ENCODE measurements around the gene TENM3. TPM values are rescaled to one million over a fixed set of nuclear protein-coding genes. Genes with fewer than 3 reads are reported as not detected.

TENM3 gene
- total and polyA plus RNA-seq, 2 of the 8 experiments (the other 6 are each of a cell fraction or from before 2014, with no cell fraction given), result 36.9 to 69.3 TPM

GRCh38 chr4:182760551-182761043, 517.4 kb downstream of the TENM3 start:
- Histone ChIP-seq H4K20me1 (replicated peaks in 1 of 2; ENCODE audit: control insufficient read depth in 1 of 2, insufficient read depth in 2 of 2, low read length in 2 of 2) (no peaks in the 10 kb centered on the region), H3K23me2 (ENCODE audit: low read depth, low read length) (no peaks in the 10 kb centered on the region), H3K18ac (ENCODE audit: extremely low read depth, low read length) (no peak overlapping the region), H3K9ac (replicated peaks in 1 of 4; ENCODE audit: extremely low read depth in 1 of 4, low read depth in 3 of 4, low read length in 3 of 4) (no peak overlapping the region), H3K79me2 (ENCODE audit: control insufficient read depth in 1 of 2, insufficient read depth in 2 of 2, low read length in 2 of 2) (no peaks in the 10 kb centered on the region), H3K27ac (ENCODE audit: low read depth, low read length) (no peak overlapping the region), H2BK12ac (ENCODE audit: low read depth, low read length) (no peak overlapping the region), H3K36me3 (ENCODE audit: control insufficient read depth in 2 of 4, insufficient read depth in 4 of 4, low read length in 3 of 4) (peaks cover 0 to 5% (median 0%) of the 10 kb centered on the region in 4 experiments; a peak in 2 of 8 replicates), H3K14ac (ENCODE audit: insufficient read length) (no peak overlapping the region), H4K5ac (ENCODE audit: insufficient read length, low read depth, low read length) (no peak overlapping the region), H3K4me3 (ENCODE audit: extremely low read depth in 1 of 4, insufficient read depth in 2 of 4, low read depth in 3 of 4, low read length in 4 of 4) (no peak overlapping the region), H3K27me3 (replicated peaks in 1 of 4; ENCODE audit: control insufficient read depth in 3 of 4, extremely low read depth in 1 of 4, insufficient read depth in 3 of 4, low read length in 3 of 4) (no peaks in the 10 kb centered on the region), H4K8ac (ENCODE audit: extremely low read depth, insufficient read depth, low read length) (no peak overlapping the region), H2BK5ac (ENCODE audit: low read depth, low read length) (no peak overlapping the region), H3K79me1 (ENCODE audit: low read depth, low read length) (no peaks in the 10 kb centered on the region), H2BK15ac (ENCODE audit: low read length) (no peak overlapping the region), H3K56ac (replicated peaks; ENCODE audit: insufficient read length, low read depth, low read length) (no peak overlapping the region), H2BK20ac (ENCODE audit: low read length) (no peak overlapping the region), H4K91ac (replicated peaks; ENCODE audit: insufficient read length, low read length) (no peak overlapping the region), H3K4ac (replicated peaks; ENCODE audit: insufficient read length, low read depth, low read length) (no peak overlapping the region), H2BK120ac (replicated peaks; ENCODE audit: low read depth, low read length) (no peak overlapping the region), H2AFZ (ENCODE audit: low read length) (no peak overlapping the region), H3K23ac (ENCODE audit: insufficient read length) (no peak overlapping the region), H2AK5ac (ENCODE audit: low read depth, low read length) (no peak overlapping the region), H3K9me3 (ENCODE audit: insufficient read depth in 2 of 2, low read depth in 1 of 2, low read length in 1 of 2) (no peaks in the 10 kb centered on the region), H3K4me1 (replicated peaks in 1 of 4; ENCODE audit: control insufficient read depth in 3 of 4, insufficient read depth in 4 of 4, low read length in 3 of 4) (no peaks in the 10 kb centered on the region), H3K4me2 (ENCODE audit: insufficient read depth in 1 of 2, low read depth in 2 of 2, low read length in 2 of 2) (no peak overlapping the region)
- FAIRE-seq (no peak), DNase-seq (ENCODE audit: low read depth in 1 of 2, low spot score in 2 of 2) (no peak)
- ChIA-PET CTCF (ENCODE audit: partially characterized antibody) (interaction anchor here (0.7 to 1.2 kb wide), 2 partner anchors 34 to 44 kb away, joined by 3 to 4 read pairs; no protein-coding TSS in a partner anchor), POLR2A (ENCODE audit: partially characterized antibody) (no interaction called here)
- WGBS, 2 experiments (ENCODE audit: extremely low coverage in 1 of 2, insufficient coverage in 1 of 2, insufficient read length in 1 of 2, insufficient replicate concordance in 2 of 2, low coverage in 1 of 2, low lambda C conversion rate in 2 of 2, missing lambda C conversion rate in 1 of 2), result 87% methylated on average over 6 of the region's 6 CpGs; no CpG with 5 or more reads in 1 of the 2 experiments
- TF ChIP-seq SUZ12 (IDR thresholded peaks at IDR 0.05; ENCODE audit: low read length) (no peak), TAF1 (IDR thresholded peaks at IDR 0.05; ENCODE audit: low read depth, low read length) (no peak), CTBP2 (IDR thresholded peaks at IDR 0.05; ENCODE audit: borderline replicate concordance, insufficient read depth, insufficient read length, low read length) (no peak), HDAC6 (IDR thresholded peaks at IDR 0.05; ENCODE audit: low read depth, low read length) (no peak), CEBPB (IDR thresholded peaks at IDR 0.05; ENCODE audit: low read depth, low read length) (no peak), RNF2 (IDR thresholded peaks at IDR 0.05; ENCODE audit: borderline replicate concordance, low read depth, low read length, missing control alignments, poor library complexity, severe bottlenecking) (no peak), SIX5 (IDR thresholded peaks at IDR 0.05; ENCODE audit: low read depth, low read length) (no peak), NRF1 (IDR thresholded peaks at IDR 0.05; ENCODE audit: low read depth, low read length) (no peak), CREB1 (IDR thresholded peaks at IDR 0.05) (no peak), KDM4A (IDR thresholded peaks at IDR 0.05; ENCODE audit: low read depth, low read length, severe bottlenecking) (no peak), POLR2A (IDR thresholded peaks at IDR 0.05; ENCODE audit: control extremely low read depth in 1 of 2, low read depth in 2 of 2, low read length in 2 of 2) (no peak), YY1 (IDR thresholded peaks at IDR 0.05; ENCODE audit: low read depth, low read length) (no peak), SP2 (IDR thresholded peaks at IDR 0.05; ENCODE audit: low read length) (no peak), ATF3 (IDR thresholded peaks at IDR 0.05; ENCODE audit: insufficient read depth, low read depth, low read length) (no peak)
